Occipital lobe (tissue), 3 donors: Measurements from ENCODE around the gene POLG2. TPM values are rescaled to one million over a fixed set of nuclear protein-coding genes. Genes with fewer than 3 reads are reported as not detected.
"Not testable (repeated sequence)": the region's sequence is repeated elsewhere in the genome, so short reads cannot be mapped to it uniquely, and the experiment has no call there.

Experiments
- DNase-seq: peaks from one replicate; lab custom pipeline; 2025; lab: John Stamatoyannopoulos, UW
- small RNA-seq: library from RNA; depleted of rRNA; stranded (forward); fragments of <200 nt; gene quantifications from one replicate; pipeline ENCODE3, GENCODE V24; 2014
- total RNA-seq: library from RNA; depleted of rRNA; stranded (reverse); fragments of >200 nt; gene quantifications from one replicate; pipeline ENCODE4 v1.2.3, GENCODE V29; 2014

Gene POLG2
- total RNA-seq, 1 donor from 2014 or later, result 12.6 TPM

GRCh38 chr17:64441772-64442540 is 54.9 kb downstream of the POLG2 start:
- DNase-seq, result no peak

GRCh38 chr17:64439956-64440355 is 56.9 kb downstream of the POLG2 start:
- DNase-seq, result no peak

GRCh38 chr17:64439521-64439920 is 57.3 kb downstream of the POLG2 start:
- not testable (repeated sequence) for DNase-seq

GRCh38 chr17:64437944-64438525 is 58.8 kb downstream of the POLG2 start:
- DNase-seq, result no peak

GRCh38 chr17:64431534-64431933 is 65.3 kb downstream of the POLG2 start:
- no peak for DNase-seq

GRCh38 chr17:64430036-64430435 is 66.8 kb downstream of the POLG2 start:
- DNase-seq, result not testable (repeated sequence)

- DNase-seq, result no peak
Measured at GRCh38 chr17:64428406-64428805, 68.4 kb downstream of the POLG2 start.

Small RNA genes lying within 50 kb of the gene (small RNA-seq; reads per million reads assigned to genes)
- not detected for gene ATP5MFP4

Other genes with a start within 250 kb of the POLG2 start
- gene TEX2, start 233.8 kb downstream of the POLG2 start, total RNA-seq, result 28.2 TPM
- 7.2 TPM for gene PECAM1, start 106.2 kb downstream of the POLG2 start, total RNA-seq
- gene MILR1, start 47.9 kb downstream of the POLG2 start, total RNA-seq, result 2.2 TPM
- 377 TPM for gene DDX5, start 9.2 kb upstream of the POLG2 start, total RNA-seq
- gene CEP95, start 9.9 kb upstream of the POLG2 start, total RNA-seq, result 106 TPM
- 78.5 TPM for gene SMURF2, start 165.3 kb upstream of the POLG2 start, total RNA-seq